GM12878 (cell line): ENCODE data around the gene ZNF530. TPM values are rescaled to one million over a fixed set of nuclear protein-coding genes. Genes with fewer than 3 reads are reported as not detected.

Source experiments
- ATAC-seq: fragments of 200-7000 bp; cut with Tn5 transposase; 3 replicates; pipeline ENCODE4 v1.9.1; 2020; ENCODE audit warnings: mild to moderate bottlenecking, moderate library complexity
- BruUV-seq: library from RNA; stranded (reverse); fragments of 400-500 nt; replicated peaks from 2 replicates; lab custom pipeline; 2021; lab: Mats Ljungman, UMichigan
- CTCF ChIA-PET: fragments of 300-600 bp; sonication (Branson Sonifier 250); formaldehyde crosslinking; extraction: SDS; loops from one replicate; lab custom pipeline; 2021; ENCODE audit warnings: inconsistent platforms; lab: Yijun Ruan, JAX
- POLR2A ChIA-PET: fragments of 350-600 bp; formaldehyde crosslinking; extraction: SDS; loops from one replicate; lab custom pipeline; 2021; ENCODE audit warnings: inconsistent platforms; lab: Charles Lee
- RAD21 ChIA-PET: fragments of 300-600 bp; sonication (Branson Sonifier 250); formaldehyde crosslinking; loops from one replicate; lab custom pipeline; 2023; ENCODE audit warnings: antibody characterized with exemption; ENCODE audit not compliant: unreplicated experiment; lab: Charles Lee
- SMC1A ChIA-PET: fragments of 300-600 bp; sonication (Branson Sonifier 250); formaldehyde crosslinking; loops from one replicate; lab custom pipeline; 2023; ENCODE audit not compliant: unreplicated experiment, uncharacterized antibody; lab: Charles Lee
- DNase-seq: peaks from one replicate; pipeline ENCODE4 v3.0.0-alpha.2; 2011; ENCODE audit warnings: low read depth, low spot score
- FAIRE-seq: peaks from 3 replicates; lab custom pipeline; 2011; peaks lifted over from hg19 to GRCh38; lab: Jason Lieb, UNC
- H2AFZ ChIP-seq: 2 replicates; pipeline ENCODE4 v1.6.0; 2011; ENCODE audit warnings: low read depth, low read length, control low read depth; ENCODE audit not compliant: control insufficient read depth
- H3K27ac ChIP-seq: 2 replicates; pipeline ENCODE4 v1.5.1; 2011; ENCODE audit warnings: control low read depth; ENCODE audit not compliant: control insufficient read depth, insufficient read depth
- H3K27me3 ChIP-seq, 2 experiments: replicated peaks in 1 of 2; 2 replicates each; pipeline versions ENCODE4 v1.6.0 to v1.6.1; 2011; ENCODE audit warnings: low read length in 1 of 2; ENCODE audit not compliant: control insufficient read depth in 2 of 2, insufficient read depth in 2 of 2
- H3K36me3 ChIP-seq, 2 experiments: 2 replicates each; pipeline ENCODE4 v1.5.1; 2011; ENCODE audit warnings: low read length in 1 of 2; ENCODE audit not compliant: control insufficient read depth in 2 of 2, insufficient read depth in 2 of 2
- H3K4me1 ChIP-seq: 2 replicates; pipeline ENCODE4 v1.6.1; 2011; ENCODE audit warnings: mild to moderate bottlenecking, low read length, moderate library complexity, mixed read lengths; ENCODE audit not compliant: control insufficient read depth, insufficient read depth
- H3K4me2 ChIP-seq: 2 replicates; pipeline ENCODE4 v1.6.0; 2011; ENCODE audit warnings: control low read depth; ENCODE audit not compliant: control insufficient read depth, insufficient read depth
- H3K4me3 ChIP-seq: fragments of 200-600 bp; sonication (generic); 2 replicates; pipeline ENCODE4 v1.5.1; 2016
- H3K79me2 ChIP-seq: 2 replicates; pipeline ENCODE4 v1.6.0; 2011; ENCODE audit warnings: low read length; ENCODE audit not compliant: control insufficient read depth, insufficient read depth
- H3K9ac ChIP-seq: 2 replicates; pipeline ENCODE4 v1.8.0; 2011; ENCODE audit warnings: low read length, control low read depth, mixed read lengths; ENCODE audit not compliant: control insufficient read depth, insufficient read depth
- H3K9me3 ChIP-seq: replicated peaks from 3 replicates; pipeline ENCODE4 v1.5.1; 2011; ENCODE audit warnings: mild to moderate bottlenecking, low read length; ENCODE audit not compliant: control insufficient read depth, insufficient read depth
- H4K20me1 ChIP-seq: 2 replicates; pipeline ENCODE4 v1.6.0; 2011; ENCODE audit not compliant: control insufficient read depth, insufficient read depth
- ATF2 ChIP-seq: IDR thresholded peaks from 2 replicates; pipeline ENCODE4 v1.6.1; 2012; ENCODE audit warnings: low read length, inconsistent platforms
- BCLAF1 ChIP-seq: fragments of 450-650 bp; IDR thresholded peaks from 2 replicates; pipeline ENCODE4 v1.6.1; 2017; ENCODE audit warnings: antibody characterized with exemption, mild to moderate bottlenecking, moderate library complexity
- BHLHE40 ChIP-seq, 2 experiments: fragments of 450-650 bp in 1 of 2; IDR thresholded peaks; 2 replicates each; pipeline ENCODE4 v1.6.1; 2011 to 2017; ENCODE audit warnings: low read depth in 2 of 2, borderline replicate concordance in 1 of 2, improper control_type of control experiment in 1 of 2, low read length in 1 of 2, mild to moderate bottlenecking in 1 of 2
- CHD4 ChIP-seq: fragments of 200-600 bp; sonication (generic); IDR thresholded peaks from 2 replicates; pipeline ENCODE4 v1.6.1; 2016; ENCODE audit warnings: mild to moderate bottlenecking
- EED ChIP-seq: sonication (generic); IDR thresholded peaks from 2 replicates; pipeline ENCODE4 v1.6.1; 2016; ENCODE audit warnings: antibody characterized with exemption, low read depth
- KDM1A ChIP-seq: fragments of 200-600 bp; sonication (generic); IDR thresholded peaks from 2 replicates; pipeline ENCODE4 v1.6.1; 2016; ENCODE audit warnings: borderline replicate concordance
- NFYA ChIP-seq: IDR thresholded peaks from 2 replicates; pipeline ENCODE4 v1.6.1; 2011; ENCODE audit warnings: low read depth, mild to moderate bottlenecking, low read length, improper control_type of control experiment, borderline replicate concordance
- PAX8 ChIP-seq: fragments of 450-650 bp; IDR thresholded peaks from 2 replicates; pipeline ENCODE4 v1.6.1; 2017; ENCODE audit warnings: mild to moderate bottlenecking, moderate library complexity
- RB1 ChIP-seq: fragments of 450-650 bp; formaldehyde crosslinking; IDR thresholded peaks from 2 replicates; pipeline ENCODE4 v1.6.1; 2017; ENCODE audit warnings: mild to moderate bottlenecking, borderline replicate concordance
- RBBP5 ChIP-seq: fragments of 200-600 bp; sonication (generic); conservative IDR thresholded peaks from 2 replicates; pipeline ENCODE4 v1.6.1; 2016
- RELA ChIP-seq: fragments of 450-650 bp; IDR thresholded peaks from 2 replicates; pipeline ENCODE4 v1.8.0; 2014; ENCODE audit warnings: borderline replicate concordance; ENCODE audit not compliant: partially characterized antibody
- SIX5 ChIP-seq: IDR thresholded peaks from 2 replicates; pipeline ENCODE4 v1.6.1; 2011; ENCODE audit warnings: mild to moderate bottlenecking, low read depth, low read length, moderate library complexity; ENCODE audit not compliant: severe bottlenecking
- SMAD1 ChIP-seq: fragments of 450-650 bp; IDR thresholded peaks from 2 replicates; pipeline ENCODE4 v1.6.1; 2018; ENCODE audit warnings: mild to moderate bottlenecking, low read depth; ENCODE audit not compliant: partially characterized antibody
- SREBF1 ChIP-seq: IDR thresholded peaks from 2 replicates; pipeline ENCODE4 v1.6.1; 2012; ENCODE audit warnings: mild to moderate bottlenecking, low read length
- ZNF687 ChIP-seq: fragments of 450-650 bp; IDR thresholded peaks from 2 replicates; pipeline ENCODE4 v1.6.1; 2017; ENCODE audit warnings: mild to moderate bottlenecking, moderate library complexity
- ZZZ3 ChIP-seq: IDR thresholded peaks from 2 replicates; pipeline ENCODE4 v1.6.1; 2011; ENCODE audit warnings: low read depth; ENCODE audit not compliant: control insufficient read depth, insufficient read length
- WGBS: methylation state at CpG from one replicate; pipeline ENCODE4 v1.1.6; 2016; ENCODE audit warnings: low lambda C conversion rate; ENCODE audit not compliant: insufficient replicate concordance, insufficient coverage; ENCODE audit errors: missing lambda C conversion rate; 5-methylcytosine and 5-hydroxymethylcytosine counted together
- in situ Hi-C: fragments of 300-500 bp; cut with MboI; formaldehyde crosslinking; loops from 9 replicates; pipeline ENCODE4 v1.14.3; 2018; ENCODE audit warnings: mixed read lengths
- intact Hi-C: fragments of 100-400 bp; cut with micrococcal nuclease; formaldehyde crosslinking; loops from one replicate; pipeline ENCODE4 v1.14.2; 2022; ENCODE audit not compliant: unreplicated experiment
- polyA plus RNA-seq, 11 experiments: library from polyadenylated mRNA; depleted of rRNA in 4 of 11; unstranded in 6 of 11; stranded (reverse) in 5 of 11; fragments of >200 nt; fragmentation: Nextera tagmentation in 4 of 11; fragmentation: Illumina TruSeq in 1 of 11; extraction: Ambion mirVana in 4 of 11; extraction: Trizol in 1 of 11; gene quantifications; 1 replicate in 1 of 11; 2 replicates in 10 of 11; pipeline versions ENCODE4 v1.2.1 to v1.2.3, GENCODE V29; 2011 to 2016; ENCODE audit warnings: inconsistent platforms in 2 of 11, missing spikeins in 2 of 11, low read depth in 1 of 11
- total RNA-seq, 4 experiments: library from RNA; depleted of rRNA in 3 of 4; stranded (reverse); fragments of >200 nt in 3 of 4; fragmentation: Illumina TruSeq in 1 of 4; extraction: Trizol in 1 of 4; gene quantifications; 2 replicates each; pipeline versions ENCODE4 v1.2.1 to v1.2.3, GENCODE V29; 2013 to 2021

ZNF530 gene
- total and polyA plus RNA-seq, 10 of the 15 experiments (the other 5 are each of a cell fraction or from before 2014, with no cell fraction given) = 1.9 to 9.3 (median 6.6) TPM

GRCh38 chr19:57611113-57611512, 11.4 kb downstream of the ZNF530 start:
- ChIA-PET CTCF (interaction anchor here (0.6 to 0.9 kb wide), 2 partner anchors 10 to 102 kb away, joined by 3 read pairs; no protein-coding TSS in a partner anchor), SMC1A (no interaction called here), POLR2A (no interaction called here), RAD21 (no interaction called here)
- Histone ChIP-seq H3K9ac (no peak overlapping the region), H2AFZ (no peak overlapping the region), H3K4me1 (no peaks in the 10 kb centered on the region), H3K79me2 (peaks cover 14% of the 10 kb centered on the region), H3K27ac (no peak overlapping the region), H3K4me2 (no peak overlapping the region), H3K4me3 (no peak overlapping the region), H3K27me3 (no peaks in the 10 kb centered on the region), H3K9me3 (peaks cover 36% of the 10 kb centered on the region), H4K20me1 (no peaks in the 10 kb centered on the region), H3K36me3 (peaks cover 0 to 5% of the 10 kb centered on the region in 2 experiments; a peak in 3 of 4 replicates)
- in situ Hi-C loops = no loop called here
- DNase-seq (no peak), FAIRE-seq (no peak), ATAC-seq (no peak)
- no TSS peak for BruUV-seq
- intact Hi-C loops = no loop called here
- 96% methylated on average over 4 of the region's 4 CpGs for WGBS
- TF ChIP-seq EED (no peak), SREBF1 (no peak), SIX5 (no peak), RELA (no peak), KDM1A (no peak), RB1 (no peak), PAX8 (no peak), CHD4 (no peak), ZZZ3 (no peak), BHLHE40 (IDR thresholded peaks at IDR 0.05; ENCODE audit: borderline replicate concordance in 1 of 2, low read depth in 2 of 2, low read length in 1 of 2) (no peak), ATF2 (no peak), RBBP5 (no peak), BCLAF1 (no peak), SMAD1 (no peak), ZNF687 (no peak), NFYA (no peak)
